ENCODE results near the gene POU2F1.

Gene POU2F1

GRCh38 chr1:167221738-167222610, 1.3 kb downstream of the POU2F1 start (continued):
- TF ChIP-seq, protein P1, sequence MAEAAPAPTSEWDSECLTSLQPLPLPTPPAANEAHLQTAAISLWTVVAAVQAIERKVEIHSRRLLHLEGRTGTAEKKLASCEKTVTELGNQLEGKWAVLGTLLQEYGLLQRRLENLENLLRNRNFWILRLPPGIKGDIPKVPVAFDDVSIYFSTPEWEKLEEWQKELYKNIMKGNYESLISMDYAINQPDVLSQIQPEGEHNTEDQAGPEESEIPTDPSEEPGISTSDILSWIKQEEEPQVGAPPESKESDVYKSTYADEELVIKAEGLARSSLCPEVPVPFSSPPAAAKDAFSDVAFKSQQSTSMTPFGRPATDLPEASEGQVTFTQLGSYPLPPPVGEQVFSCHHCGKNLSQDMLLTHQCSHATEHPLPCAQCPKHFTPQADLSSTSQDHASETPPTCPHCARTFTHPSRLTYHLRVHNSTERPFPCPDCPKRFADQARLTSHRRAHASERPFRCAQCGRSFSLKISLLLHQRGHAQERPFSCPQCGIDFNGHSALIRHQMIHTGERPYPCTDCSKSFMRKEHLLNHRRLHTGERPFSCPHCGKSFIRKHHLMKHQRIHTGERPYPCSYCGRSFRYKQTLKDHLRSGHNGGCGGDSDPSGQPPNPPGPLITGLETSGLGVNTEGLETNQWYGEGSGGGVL (tag by site-specific recombination; IDR thresholded peaks at IDR 0.05) = peak; percentile 81
- TF ChIP-seq ZBTB7A (tag by site-specific recombination; IDR thresholded peaks at IDR 0.05; ENCODE audit: low read depth) = 0 out of 2 replicates have a peak, but pooled peaks have one; percentile 40
- no peak for TF ChIP-seq ZNF280C (tag by site-specific recombination; IDR thresholded peaks at IDR 0.05)
- no peak for TF ChIP-seq RBAK (tag by site-specific recombination; IDR thresholded peaks at IDR 0.05)
- peak; percentile 72 for TF ChIP-seq ZNF362 (tag by site-specific recombination; IDR thresholded peaks at IDR 0.05)
- no peak for TF ChIP-seq ZBTB49 (tag by site-specific recombination; IDR thresholded peaks at IDR 0.05; ENCODE audit: low read depth)
- TF ChIP-seq EGR2 (tag by site-specific recombination; IDR thresholded peaks at IDR 0.05; ENCODE audit: low read depth) = peak; percentile 43; the same call in 1 of the 2 replicates
- TF ChIP-seq ZNF701 (tag by site-specific recombination; IDR thresholded peaks at IDR 0.05) = no peak
- TF ChIP-seq, protein P2, sequence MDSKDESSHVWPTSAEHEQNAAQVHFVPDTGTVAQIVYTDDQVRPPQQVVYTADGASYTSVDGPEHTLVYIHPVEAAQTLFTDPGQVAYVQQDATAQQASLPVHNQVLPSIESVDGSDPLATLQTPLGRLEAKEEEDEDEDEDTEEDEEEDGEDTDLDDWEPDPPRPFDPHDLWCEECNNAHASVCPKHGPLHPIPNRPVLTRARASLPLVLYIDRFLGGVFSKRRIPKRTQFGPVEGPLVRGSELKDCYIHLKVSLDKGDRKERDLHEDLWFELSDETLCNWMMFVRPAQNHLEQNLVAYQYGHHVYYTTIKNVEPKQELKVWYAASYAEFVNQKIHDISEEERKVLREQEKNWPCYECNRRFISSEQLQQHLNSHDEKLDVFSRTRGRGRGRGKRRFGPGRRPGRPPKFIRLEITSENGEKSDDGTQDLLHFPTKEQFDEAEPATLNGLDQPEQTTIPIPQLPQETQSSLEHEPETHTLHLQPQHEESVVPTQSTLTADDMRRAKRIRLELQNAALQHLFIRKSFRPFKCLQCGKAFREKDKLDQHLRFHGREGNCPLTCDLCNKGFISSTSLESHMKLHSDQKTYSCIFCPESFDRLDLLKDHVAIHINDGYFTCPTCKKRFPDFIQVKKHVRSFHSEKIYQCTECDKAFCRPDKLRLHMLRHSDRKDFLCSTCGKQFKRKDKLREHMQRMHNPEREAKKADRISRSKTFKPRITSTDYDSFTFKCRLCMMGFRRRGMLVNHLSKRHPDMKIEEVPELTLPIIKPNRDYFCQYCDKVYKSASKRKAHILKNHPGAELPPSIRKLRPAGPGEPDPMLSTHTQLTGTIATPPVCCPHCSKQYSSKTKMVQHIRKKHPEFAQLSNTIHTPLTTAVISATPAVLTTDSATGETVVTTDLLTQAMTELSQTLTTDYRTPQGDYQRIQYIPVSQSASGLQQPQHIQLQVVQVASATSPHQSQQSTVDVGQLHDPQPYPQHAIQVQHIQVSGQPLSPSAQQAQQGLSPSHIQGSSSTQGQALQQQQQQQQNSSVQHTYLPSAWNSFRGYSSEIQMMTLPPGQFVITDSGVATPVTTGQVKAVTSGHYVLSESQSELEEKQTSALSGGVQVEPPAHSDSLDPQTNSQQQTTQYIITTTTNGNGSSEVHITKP (tag by site-specific recombination; IDR thresholded peaks at IDR 0.05) = peak; percentile 81
- 0 out of 2 replicates have a peak, but pooled peaks have one; percentile 54 for TF ChIP-seq ZNF24 (tag by site-specific recombination; IDR thresholded peaks at IDR 0.05)
- TF ChIP-seq WT1 (tag by site-specific recombination; IDR thresholded peaks at IDR 0.05) = peak; percentile 81
- no peak for TF ChIP-seq ZNF311 (tag by site-specific recombination; IDR thresholded peaks at IDR 0.05; ENCODE audit: borderline replicate concordance)
- TF ChIP-seq ZBTB26 (tag by site-specific recombination; optimal IDR thresholded peaks at IDR 0.05) = peak; percentile 78
- TF ChIP-seq ZNF10 (tag by site-specific recombination; IDR thresholded peaks at IDR 0.05) = no peak
- TF ChIP-seq ZNF555 (tag by site-specific recombination; conservative IDR thresholded peaks at IDR 0.05) = no peak
- TF ChIP-seq KLF9 (tag by site-specific recombination; IDR thresholded peaks at IDR 0.05; ENCODE audit: low read depth) = 0 out of 2 replicates have a peak, but pooled peaks have one; percentile 37
- TF ChIP-seq ZNF239 (tag by site-specific recombination; IDR thresholded peaks at IDR 0.05) = no peak
- TF ChIP-seq, protein P3, sequence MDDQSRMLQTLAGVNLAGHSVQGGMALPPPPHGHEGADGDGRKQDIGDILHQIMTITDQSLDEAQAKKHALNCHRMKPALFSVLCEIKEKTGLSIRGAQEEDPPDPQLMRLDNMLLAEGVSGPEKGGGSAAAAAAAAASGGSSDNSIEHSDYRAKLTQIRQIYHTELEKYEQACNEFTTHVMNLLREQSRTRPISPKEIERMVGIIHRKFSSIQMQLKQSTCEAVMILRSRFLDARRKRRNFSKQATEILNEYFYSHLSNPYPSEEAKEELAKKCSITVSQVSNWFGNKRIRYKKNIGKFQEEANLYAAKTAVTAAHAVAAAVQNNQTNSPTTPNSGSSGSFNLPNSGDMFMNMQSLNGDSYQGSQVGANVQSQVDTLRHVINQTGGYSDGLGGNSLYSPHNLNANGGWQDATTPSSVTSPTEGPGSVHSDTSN (CRISPR knock-in tag; IDR thresholded peaks at IDR 0.05) = no peak
- TF ChIP-seq ZBTB8A (tag by site-specific recombination; IDR thresholded peaks at IDR 0.05) = peak; percentile 92
- no peak for TF ChIP-seq ZNF645 (tag by site-specific recombination; IDR thresholded peaks at IDR 0.05)
- TF ChIP-seq ZNF677 (tag by site-specific recombination; IDR thresholded peaks at IDR 0.05) = no peak
- no peak for TF ChIP-seq ZNF654 (tag by site-specific recombination; IDR thresholded peaks at IDR 0.05; ENCODE audit: low read depth)
- no peak for TF ChIP-seq ZNF132 (tag by site-specific recombination; IDR thresholded peaks at IDR 0.05; ENCODE audit: borderline replicate concordance)

All from HEK293 (cell line).